Iris pigment epithelial cell (primary cell): Measurements from ENCODE around the gene THOC5.
A peak's percentile ranks its signal among the peaks of the same experiment; 100 is the strongest.
"Not testable (repeated sequence)": the region's sequence is repeated elsewhere in the genome, so short reads cannot be mapped to it uniquely, and the experiment has no call there.

Source experiments
- DNase-seq: peaks from one replicate; pipeline ENCODE4 v3.0.0-alpha.2; 2011; ENCODE audit warnings: low read depth

The THOC5 gene

DNA sequence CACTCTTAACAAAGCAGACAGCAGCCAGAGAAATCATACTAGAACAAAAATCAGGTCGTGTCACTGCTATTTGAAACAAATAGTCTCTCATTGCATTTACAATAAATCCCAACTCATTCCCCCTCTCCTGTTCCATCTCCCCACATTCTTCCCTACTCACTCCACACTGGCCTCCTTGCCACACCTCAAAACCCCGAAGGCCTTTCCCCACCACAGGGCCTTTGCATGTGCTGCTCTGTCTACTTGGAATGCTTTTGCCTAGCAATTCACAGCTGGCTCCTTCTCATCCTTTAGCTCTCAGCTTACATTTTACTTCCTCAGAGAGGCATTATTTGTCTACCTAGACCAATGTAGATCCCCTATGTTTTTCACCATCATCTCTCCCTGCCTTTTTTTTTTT lies 6.3 kb upstream of the THOC5 start:
- no peak for DNase-seq

DNA sequence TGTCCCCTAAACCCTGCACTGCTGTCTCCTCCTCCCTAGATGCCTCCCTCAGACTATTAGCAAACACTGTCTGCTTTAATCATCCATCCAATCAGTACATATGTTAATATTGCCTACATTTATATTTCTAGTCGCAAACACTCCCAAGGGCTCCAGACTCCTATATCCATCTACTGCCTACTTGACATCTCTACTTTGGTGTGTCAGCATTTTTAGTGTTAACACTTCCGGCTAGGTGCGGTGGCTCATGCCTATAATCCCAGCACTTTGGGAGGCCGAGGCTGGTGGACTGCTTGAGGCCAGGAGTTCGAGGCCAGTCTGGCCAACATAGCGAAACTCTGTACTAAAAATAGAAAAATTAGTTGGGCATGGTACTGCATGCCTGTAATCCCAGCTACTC lies 5.5 kb upstream of the THOC5 start:
- DNase-seq = no peak

DNA sequence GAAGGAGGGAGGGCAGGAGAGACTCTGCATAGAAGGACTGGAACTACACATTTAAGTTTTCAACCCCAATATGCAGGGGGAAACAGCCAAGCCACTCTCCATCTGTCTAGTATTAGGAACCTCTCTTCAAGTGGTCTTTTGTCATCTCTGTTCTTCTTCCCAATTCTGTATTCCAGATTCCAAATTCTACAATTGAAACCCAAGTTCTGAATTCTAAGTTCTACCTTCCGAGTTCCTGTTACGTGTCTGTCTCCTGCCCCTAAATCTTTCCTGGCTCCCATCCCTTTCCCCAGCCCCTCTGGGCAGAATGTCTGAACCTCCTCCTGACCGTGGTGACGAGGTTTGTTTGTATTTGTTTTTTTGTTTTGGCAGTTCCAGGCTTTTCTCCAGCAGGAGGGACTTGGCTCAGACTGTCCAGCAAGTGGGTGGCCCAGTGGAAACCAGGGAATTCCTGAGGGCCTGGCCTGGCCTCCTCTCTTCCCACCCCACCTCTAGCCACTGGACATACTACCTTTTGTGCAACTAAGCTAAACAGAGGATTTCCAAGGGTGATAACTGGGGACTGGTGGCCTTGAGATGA lies 1.6 kb upstream of the THOC5 start:
- DNase-seq = peak; percentile 11

DNA sequence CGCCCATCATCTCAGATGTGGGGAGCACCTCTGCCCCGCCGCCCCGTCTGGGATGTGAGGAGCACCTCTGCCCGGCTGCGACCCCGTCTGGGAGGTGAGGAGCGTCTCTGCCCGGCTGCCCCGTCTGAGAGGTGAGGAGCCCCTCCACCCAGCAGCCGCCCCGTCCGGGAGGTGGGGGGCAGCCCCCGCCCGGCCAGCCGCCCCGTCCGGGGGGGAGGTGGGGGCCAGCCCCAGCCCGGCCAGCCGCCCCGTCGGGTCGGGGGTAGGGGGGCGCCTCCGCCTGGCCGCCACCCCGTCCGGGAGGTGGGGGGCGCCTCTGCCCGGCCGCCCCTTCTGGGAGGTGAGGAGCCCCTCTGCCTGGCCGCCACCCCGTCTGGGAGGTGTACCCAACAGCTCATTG lies 1.2 kb downstream of the THOC5 start:
- DNase-seq = not testable (repeated sequence)

DNA sequence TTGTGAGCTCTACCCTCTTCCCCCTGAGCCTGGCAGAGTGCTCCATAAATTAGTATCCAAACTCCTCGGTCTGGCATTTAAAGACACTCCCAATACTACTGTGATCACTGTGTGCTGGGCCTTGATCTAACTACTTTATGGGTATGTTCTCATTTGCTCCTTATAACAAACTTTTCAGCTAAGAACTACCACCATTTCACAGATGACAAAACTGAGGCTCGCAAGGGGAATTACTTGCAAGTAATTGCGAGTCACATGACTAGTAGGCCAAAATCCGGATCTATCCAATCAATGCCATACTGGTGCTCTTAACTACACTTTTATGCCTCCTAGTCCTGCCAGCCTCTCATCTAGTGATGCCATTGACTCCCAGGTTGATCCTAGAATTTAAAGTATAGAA lies 3.6 kb downstream of the THOC5 start:
- DNase-seq = no peak

DNA sequence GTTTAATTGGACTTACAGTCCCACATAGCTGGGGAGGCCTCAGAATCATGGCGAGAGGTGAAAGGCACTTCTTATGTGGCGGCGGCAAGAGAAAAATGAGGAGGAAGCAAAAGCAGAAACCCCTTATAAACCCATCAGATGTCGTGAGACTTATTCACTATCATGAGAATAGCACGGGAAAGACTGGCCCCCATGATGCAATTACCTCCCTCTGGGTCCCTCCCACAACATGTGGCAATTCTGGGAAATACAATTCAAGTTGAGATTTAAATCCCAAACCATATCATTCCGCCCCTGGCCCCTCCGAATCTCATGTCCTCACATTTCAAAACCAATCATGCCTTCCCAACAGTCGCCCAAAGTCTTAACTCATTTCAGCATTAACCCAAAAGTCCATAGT lies 8.5 kb downstream of the THOC5 start:
- DNase-seq = not testable (repeated sequence)

DNA sequence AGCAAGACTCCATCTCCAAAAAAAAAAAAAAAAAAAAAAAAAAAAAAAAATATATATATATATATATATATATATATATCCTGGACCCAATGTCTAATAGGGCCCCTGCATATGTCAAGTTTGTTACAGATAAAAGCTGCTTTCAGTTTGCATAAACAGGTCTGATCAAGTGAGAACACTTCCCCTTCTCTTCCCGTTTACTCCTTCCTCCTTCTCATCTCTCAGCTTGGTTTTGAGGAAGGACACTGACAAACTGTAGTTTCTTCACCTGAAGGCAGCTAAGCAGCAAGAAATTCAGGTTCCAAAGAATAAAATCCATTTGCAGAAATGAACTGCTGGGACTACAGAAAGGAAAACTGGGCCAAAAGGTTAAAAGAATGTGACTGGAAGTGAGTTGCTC lies 11.7 kb downstream of the THOC5 start:
- DNase-seq = no peak

DNA sequence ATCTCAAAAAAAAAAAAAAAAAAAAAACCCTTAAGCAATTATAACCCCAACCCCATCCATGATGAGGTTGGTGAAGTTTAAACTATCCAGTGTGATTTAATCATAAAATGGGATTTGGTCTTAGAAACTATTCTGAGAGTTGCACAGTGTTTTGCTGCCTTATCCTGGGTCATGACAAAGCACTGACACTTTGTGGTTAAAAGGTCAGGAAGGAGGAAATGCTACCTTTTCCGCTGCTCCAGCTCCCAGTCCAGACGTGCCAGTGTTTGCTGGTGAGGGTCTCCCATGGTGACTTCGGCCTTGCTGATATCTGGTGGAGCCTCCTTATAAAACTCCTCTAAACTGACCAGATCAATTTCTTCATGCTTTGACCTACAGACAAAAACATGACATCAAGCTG lies 14.5 kb downstream of the THOC5 start:
- peak; percentile 47 for DNase-seq

DNA sequence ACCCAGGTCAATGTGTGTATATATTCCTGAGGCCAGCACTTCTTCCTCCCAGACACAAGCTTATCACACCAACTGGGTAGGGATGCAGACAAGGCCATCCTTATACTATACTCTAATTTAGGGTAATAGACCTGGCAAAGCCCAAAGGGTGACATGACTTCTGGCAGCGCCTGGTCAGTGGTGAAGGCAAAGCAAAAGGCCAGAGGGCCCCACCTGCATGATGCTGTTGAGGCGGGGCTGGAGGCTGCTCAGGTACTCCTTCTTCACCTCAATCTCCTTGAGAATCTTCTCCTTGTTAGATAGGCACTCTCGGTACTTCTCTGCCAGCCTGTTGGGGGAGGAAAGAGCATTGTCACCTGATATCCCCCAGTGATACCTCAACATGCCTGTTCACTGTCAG lies 17.1 kb downstream of the THOC5 start:
- no peak for DNase-seq

DNA sequence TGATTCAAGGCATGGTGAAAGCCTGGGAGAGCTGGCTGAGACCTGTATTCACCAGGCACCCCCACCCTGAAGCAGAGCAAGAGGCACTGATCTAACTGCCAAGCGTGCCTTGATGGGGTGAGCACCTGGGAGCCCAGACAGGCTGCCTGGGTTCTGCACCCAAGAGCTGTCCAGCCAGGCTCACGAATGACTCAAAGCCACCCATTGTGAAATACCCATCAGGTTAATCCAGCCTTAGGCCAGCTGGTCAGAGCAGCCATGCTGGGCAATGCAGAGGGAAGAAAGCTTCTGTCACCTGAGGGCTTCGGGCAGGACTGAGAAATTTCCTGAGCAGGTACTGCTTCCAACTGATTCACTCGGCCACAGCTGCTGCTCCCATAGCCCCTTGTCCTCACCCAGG lies 22.1 kb downstream of the THOC5 start:
- DNase-seq = peak; percentile 47

DNA sequence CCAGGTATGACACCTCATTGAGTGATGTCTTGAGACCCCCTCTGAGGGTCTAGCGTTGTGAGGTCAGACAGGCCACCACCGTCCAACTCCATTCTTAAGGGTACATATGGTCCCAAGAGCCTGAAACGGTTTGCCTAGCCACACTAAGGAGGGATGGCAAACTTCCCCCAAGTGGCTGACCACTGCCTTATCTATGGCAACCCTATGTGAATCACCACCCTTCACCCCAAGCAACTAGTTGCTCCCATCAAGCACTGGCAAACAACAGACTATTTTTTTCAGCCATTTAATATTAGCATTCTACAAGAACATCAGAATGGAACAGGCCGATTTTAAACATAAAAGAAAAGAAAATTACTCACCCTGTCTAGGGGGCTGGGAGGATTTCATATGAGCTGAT lies 22.8 kb downstream of the THOC5 start:
- no peak for DNase-seq

DNA sequence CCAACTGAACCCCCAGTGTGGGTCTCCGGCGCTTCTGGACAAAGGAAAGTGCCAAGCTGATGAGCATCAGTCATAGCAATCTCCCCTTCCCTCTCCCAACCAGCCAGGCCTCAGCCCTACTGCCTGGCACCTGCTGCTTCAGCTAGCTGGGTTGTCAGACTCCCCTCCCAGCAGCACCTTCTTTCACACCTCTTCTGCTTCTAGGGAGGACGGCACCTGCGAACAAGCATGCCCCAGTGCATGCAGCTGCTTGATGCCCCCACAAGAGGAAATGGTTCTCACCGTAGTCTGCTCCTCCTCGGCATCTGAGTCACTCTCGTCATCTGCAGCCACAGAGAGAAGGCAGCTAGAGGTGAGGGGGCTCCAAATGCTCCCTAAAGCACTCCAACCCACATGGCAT lies 25.4 kb downstream of the THOC5 start:
- DNase-seq = no peak

DNA sequence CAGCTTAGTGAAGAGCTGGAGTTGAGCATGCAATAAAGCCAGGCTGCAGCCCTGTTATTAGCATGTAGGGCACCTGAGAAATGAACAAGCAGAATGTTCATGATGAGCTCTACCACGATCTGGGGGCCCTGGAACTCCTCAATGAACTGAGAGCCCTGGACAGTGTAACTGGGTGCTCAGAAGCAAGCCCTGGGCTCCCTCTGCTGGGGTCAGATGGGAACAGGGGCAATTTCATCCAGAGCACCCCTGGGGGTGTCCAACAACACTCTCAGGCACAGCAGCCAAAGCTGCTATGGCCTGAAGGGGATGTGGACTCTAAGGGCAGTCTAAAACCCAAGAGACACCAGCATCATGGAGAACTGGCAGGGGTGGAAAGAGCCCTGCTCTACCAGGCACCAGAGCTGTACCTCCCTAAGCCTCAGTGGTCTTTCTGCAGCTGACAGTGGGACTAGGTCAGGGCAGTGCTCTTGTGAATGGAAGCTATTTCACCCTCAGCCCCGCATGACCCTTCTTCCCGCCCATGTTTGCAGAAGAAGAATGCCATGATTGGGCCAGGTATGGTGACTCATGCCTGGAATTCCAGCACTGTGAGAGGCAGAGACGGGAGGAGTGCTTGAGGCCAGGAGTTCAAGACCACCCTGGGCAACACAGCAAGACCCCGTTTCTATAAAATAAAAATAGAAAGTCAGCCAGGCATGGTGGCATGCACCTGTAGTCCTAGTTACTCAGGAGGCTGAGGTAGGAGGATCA lies 28.9 kb downstream of the THOC5 start:
- DNase-seq = peak; percentile 51

DNA sequence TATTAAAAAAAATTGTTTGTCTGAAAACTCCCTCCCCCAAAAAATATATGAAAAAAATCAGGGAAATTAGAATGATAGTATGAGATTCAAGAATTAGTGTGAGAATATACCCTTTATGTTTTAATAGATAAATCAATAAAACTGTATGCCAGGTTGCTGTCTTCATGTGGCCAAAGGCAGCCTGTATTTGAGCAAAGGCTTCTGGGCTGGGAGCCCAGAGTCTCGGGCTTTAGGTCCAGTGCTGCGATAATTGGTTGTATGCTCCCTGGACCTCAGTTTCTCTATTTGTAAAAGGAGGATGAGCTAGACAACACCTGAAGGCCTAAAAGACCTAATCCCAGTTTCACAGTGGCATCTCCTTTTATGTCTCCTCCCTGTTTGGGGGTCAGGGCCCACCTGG lies 29.8 kb downstream of the THOC5 start:
- DNase-seq = no peak

DNA sequence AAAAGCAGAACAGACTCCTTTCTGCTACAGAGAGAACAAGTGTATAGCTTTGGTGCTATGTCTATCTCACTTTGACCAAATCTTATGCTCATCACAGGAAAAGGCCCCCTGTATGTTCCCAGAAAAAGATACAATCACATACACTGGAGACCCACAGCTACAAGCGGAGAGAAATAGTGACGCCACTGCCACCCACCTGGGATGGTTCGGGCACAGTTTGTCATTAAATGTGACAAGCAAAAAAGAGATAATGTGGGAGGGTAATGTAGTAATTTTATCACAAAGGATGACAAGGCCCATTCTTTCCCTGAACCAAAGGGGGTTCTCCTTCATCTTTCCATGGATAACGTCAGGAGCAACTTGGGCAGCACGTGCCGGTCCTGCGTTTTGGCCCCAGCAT lies 32.0 kb downstream of the THOC5 start:
- DNase-seq = no peak

DNA sequence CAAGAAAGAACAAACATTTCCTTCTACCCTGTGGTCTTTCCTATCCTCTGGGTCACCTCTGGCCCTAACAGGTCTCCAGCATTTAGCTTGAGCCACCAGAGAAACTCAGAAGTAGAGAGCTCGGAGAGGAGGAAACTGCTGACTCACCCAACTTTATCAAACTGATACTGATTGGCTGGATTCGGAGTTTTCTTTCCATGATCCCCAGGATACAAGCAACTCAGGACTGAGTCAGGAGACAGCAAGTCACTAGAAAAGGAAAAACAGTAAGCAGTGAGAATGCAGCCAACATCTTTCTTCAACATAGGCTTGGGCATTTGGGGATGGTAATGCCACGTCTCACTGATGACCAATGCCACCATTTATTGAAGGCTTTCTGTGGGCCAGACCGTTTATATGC lies 32.7 kb downstream of the THOC5 start:
- peak; percentile 93 for DNase-seq

DNA sequence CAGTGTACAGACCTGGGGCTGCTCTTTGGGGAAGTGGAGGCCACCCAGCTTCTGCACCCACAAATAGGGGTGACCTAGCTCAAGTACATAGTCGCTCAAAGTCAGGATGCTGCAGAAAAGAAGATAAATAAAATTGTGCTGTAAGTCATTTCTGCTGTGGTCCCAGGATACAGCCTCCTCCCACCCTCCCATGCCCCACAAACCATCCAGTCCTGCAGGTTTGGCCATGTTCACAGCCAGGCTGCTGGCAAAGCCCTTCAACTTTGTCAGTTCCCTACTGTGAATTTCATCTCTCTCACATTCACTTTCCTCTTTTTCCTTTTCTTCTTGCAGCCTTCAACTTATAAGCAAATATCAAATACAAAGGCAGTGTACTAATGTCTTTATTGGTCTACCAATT lies 33.6 kb downstream of the THOC5 start:
- no peak for DNase-seq

DNA sequence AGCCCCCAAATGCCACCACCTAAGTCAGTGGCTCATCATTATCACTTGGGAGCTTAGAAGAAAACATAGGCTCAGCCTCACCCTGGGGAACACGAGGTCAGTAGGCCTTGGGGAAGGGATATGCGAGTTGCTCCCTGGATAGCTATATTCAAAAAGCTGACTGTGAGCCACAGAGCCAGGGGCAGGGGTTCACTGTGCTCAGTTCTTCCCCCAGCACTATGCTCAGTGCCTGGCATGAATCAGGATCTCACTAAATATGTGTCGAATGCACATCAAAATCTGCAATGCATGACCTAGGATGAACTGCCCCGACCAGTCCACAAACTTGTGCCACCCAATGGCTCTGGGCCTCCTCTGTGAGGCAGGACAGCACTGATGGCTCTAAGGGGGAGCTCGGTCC lies 35.1 kb downstream of the THOC5 start:
- no peak for DNase-seq

DNA sequence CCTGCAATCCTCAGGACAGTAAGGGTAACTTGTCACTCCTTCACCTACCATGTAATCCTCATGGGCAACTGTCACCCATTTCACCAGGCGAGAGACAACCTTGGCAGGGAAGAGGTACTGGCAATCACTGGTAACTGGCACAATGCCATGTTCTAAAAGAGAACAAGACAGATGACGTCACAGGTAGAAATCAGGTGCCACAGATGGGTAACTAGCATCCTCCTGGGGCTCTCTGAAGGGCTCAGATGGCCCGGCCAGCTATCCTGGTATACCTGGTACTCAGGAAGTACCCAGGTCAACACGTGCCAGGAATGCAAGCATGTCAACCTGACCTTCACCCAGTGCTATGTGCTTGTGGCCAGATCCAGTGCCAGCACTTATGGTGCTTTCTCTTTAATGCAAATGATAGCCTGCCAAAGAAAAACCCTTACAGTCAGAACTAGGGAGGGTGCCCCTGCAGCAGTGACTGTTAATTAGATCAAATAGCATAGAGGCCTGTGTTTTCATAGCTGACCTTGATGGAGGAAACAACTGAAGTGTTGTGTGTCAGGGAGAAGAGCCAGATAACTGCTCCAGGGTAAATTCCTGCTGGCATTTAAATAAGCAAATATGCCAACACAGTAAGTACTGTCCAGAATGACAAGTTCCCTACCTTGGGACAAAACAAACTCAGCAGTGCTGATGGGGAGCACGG lies 36.2 kb downstream of the THOC5 start:
- no peak for DNase-seq

DNA sequence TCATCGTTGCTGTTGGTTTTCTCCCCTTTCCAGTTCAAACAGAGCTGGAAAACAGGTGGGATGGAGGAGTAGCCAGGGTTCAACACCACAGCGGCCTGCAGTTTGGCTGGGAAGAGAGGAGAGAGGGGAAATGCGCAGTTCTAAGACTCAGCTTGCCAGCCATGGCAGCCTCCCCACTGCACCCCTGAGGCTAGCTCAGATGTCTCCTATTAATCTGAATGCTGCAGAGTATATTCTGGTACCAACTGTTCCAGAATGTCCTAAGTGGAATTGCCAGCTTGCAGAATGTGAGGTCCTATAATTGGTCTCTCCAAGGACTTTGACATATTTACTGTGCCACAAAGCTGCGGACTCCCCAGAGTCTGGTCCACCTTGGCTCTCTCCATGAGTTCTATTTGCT lies 41.5 kb downstream of the THOC5 start:
- no peak for DNase-seq

DNA sequence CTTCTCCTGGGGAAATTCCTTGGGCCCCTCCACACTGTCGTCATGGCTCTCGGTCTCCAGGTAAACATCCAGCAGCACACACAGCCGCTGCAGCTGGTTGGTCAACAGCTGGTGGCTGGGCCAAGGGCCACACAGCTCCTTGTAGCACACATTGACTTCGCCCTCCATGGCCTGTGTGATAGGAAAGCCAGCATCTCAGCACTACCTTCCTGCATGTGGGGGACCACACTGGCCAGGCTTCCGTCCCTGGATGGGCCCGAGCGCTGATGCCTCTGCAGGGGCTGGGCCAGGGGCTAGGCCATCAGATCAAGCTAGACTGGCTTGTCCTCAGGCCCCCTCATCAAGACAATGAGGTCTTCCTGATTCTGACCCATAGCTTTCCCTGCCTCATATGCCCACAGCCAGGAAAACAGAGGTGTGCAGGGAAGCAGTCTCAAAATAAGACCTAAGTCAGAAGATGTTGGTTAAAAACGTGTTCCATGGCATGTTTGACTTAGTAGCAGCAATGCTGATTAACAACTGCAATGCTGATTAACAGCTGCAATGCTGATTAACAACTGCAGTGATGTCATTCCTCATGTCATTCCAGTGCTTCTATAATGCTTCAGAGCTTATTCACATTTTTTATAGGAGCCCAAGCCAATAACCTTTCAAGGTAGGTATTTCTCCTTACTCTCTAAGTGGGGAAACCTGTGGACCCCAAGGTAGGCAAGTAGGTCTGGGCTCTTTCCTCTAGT lies 42.3 kb downstream of the THOC5 start:
- DNase-seq = no peak

DNA sequence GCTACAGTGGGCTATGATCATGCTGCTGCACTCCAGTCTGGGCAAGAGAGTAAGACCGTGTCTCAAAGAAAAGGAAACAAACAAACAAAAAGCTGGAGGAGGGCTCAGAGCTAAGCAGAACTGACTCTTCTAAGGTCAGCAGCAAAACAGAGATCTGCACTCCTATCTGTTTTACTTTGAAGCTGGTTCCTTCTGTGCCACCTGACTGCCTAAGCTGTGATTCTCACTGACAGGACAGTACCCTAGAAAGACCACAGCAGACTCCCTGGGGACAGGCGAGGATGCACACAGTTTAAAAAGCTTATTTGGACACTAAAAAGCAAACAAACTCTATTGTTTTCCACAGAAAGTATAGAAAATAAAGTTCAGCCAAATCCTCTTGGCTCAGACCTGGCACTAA lies 43.0 kb downstream of the THOC5 start:
- DNase-seq = no peak

DNA sequence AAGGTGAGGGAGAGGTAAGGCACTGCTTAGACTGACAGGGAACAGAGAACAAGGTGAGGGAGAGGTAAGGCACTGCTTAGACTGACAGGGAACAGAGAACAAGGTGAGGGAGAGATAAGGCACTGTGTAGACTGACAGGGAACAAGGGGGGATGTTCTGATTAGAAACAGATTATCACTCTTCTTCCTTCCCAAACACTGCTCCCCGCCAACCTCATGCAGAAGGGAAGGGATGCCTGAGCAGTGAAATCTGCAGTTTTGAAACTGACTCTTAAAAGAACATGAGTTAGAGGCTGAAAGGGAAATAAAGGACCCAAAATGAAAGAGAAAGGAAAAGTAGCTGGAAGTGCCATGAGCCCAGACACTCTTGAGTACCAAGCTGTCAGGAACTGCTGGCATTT lies 43.7 kb downstream of the THOC5 start:
- no peak for DNase-seq
